MCF 10A (cell line): ENCODE measurements around the gene PAPLN. TPM values are rescaled to one million over a fixed set of nuclear protein-coding genes. Genes with fewer than 3 reads are reported as not detected.

ENCODE experiments used
- BruUV-seq: library from RNA; stranded (reverse); fragments of 400-500 nt; replicated peaks from 2 replicates; lab custom pipeline; 2021; lab: Mats Ljungman, UMichigan
- CTCF ChIA-PET: fragments of 300-600 bp; sonication (Branson Sonifier 250); formaldehyde crosslinking; extraction: SDS; loops from one replicate; lab custom pipeline; 2021; ENCODE audit warnings: antibody characterized with exemption, inconsistent platforms; lab: Yijun Ruan, JAX
- POLR2A ChIA-PET: fragments of 300-600, 350-650 bp; sonication (Branson Sonifier 250); formaldehyde crosslinking; extraction: SDS; loops from one replicate; lab custom pipeline; 2020; ENCODE audit warnings: antibody characterized with exemption, inconsistent platforms; lab: Yijun Ruan, JAX
- DNase-seq: peaks from one replicate; pipeline ENCODE4 v3.0.0-alpha.2; 2018; ENCODE audit not compliant: unreplicated experiment
- H3K27ac Mint-ChIP-seq: one replicate; pipeline ENCODE4 v1.8.0; 2022; ENCODE audit warnings: mild to moderate bottlenecking, low read depth, mixed read lengths; ENCODE audit not compliant: unreplicated experiment
- H3K27me3 Mint-ChIP-seq: one replicate; pipeline ENCODE4 v1.8.0; 2022; ENCODE audit warnings: mixed read lengths; ENCODE audit not compliant: insufficient read depth, unreplicated experiment
- H3K36me3 Mint-ChIP-seq: one replicate; pipeline ENCODE4 v1.8.0; 2022; ENCODE audit warnings: mild to moderate bottlenecking, moderate library complexity, mixed read lengths; ENCODE audit not compliant: insufficient read depth, unreplicated experiment
- H3K4me1 Mint-ChIP-seq: one replicate; pipeline ENCODE4 v1.8.0; 2022; ENCODE audit warnings: mixed read lengths; ENCODE audit not compliant: insufficient read depth, unreplicated experiment
- H3K4me3 Mint-ChIP-seq: one replicate; pipeline ENCODE4 v1.8.0; 2022; ENCODE audit warnings: mild to moderate bottlenecking, moderate library complexity, mixed read lengths; ENCODE audit not compliant: unreplicated experiment
- H3K9me3 Mint-ChIP-seq: one replicate; pipeline ENCODE4 v1.8.0; 2022; ENCODE audit warnings: mixed read lengths; ENCODE audit not compliant: unreplicated experiment
- intact Hi-C: fragments of 100-400 bp; cut with micrococcal nuclease; formaldehyde crosslinking; loops from 2 replicates; pipeline ENCODE4 v1.14.1; 2022
- total RNA-seq: library from RNA; stranded (reverse); gene quantifications from 2 replicates; pipeline ENCODE4 v1.2.3, GENCODE V29; 2022
- TF ChIP-seq, protein P1 (sequence below): fragments of 200-600 bp; IDR thresholded peaks from one replicate; pipeline ENCODE4 v1.8.0; 2022; ENCODE audit warnings: antibody characterized with exemption, mild to moderate bottlenecking; ENCODE audit not compliant: unreplicated experiment

PAPLN gene
- total RNA-seq, 1 experiment from 2014 or later = 2.8 TPM

DNA sequence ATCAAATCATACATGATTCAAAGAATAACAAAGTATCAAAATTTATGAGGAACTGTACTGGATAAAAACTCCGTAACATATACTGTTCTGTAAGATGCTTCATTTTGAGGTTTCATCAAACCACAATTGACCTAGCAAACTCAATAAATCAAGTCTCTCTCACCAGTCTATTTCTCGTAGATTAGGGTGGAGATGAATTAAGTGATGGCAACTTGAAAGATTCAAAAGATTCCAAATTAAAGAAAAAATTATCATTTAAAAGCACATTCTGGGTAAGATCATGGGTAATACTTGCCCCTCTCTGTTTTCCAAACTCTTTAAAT lies 74.4 kb downstream of the PAPLN start:
- Mint-ChIP-seq H3K27ac (peak overlapping the region; percentile 71), H3K4me1 (peaks cover 5% of the 10 kb centered on the region), H3K9me3 (no peaks in the 10 kb centered on the region), H3K4me3 (no peak overlapping the region), H3K27me3 (no peaks in the 10 kb centered on the region), H3K36me3 (peaks cover 6% of the 10 kb centered on the region)
- ChIA-PET POLR2A (interaction anchor here (0.8 to 1.2 kb wide), 2 partner anchors 13 to 215 kb away, joined by 3 to 4 read pairs; no protein-coding TSS in a partner anchor), CTCF (interaction anchor here (1.6 kb wide), 1 partner anchor 16 kb away, joined by 12 read pairs; no protein-coding TSS in a partner anchor)
- intact Hi-C loops = loop anchor here (5.0 kb wide), 1 partner anchor 151 kb away; no protein-coding TSS in a partner anchor
- no TSS peak for BruUV-seq
- TF ChIP-seq, protein P1, sequence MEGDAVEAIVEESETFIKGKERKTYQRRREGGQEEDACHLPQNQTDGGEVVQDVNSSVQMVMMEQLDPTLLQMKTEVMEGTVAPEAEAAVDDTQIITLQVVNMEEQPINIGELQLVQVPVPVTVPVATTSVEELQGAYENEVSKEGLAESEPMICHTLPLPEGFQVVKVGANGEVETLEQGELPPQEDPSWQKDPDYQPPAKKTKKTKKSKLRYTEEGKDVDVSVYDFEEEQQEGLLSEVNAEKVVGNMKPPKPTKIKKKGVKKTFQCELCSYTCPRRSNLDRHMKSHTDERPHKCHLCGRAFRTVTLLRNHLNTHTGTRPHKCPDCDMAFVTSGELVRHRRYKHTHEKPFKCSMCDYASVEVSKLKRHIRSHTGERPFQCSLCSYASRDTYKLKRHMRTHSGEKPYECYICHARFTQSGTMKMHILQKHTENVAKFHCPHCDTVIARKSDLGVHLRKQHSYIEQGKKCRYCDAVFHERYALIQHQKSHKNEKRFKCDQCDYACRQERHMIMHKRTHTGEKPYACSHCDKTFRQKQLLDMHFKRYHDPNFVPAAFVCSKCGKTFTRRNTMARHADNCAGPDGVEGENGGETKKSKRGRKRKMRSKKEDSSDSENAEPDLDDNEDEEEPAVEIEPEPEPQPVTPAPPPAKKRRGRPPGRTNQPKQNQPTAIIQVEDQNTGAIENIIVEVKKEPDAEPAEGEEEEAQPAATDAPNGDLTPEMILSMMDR = no peak
- no peak for DNase-seq

- Mint-ChIP-seq H3K36me3 (no peaks in the 10 kb centered on the region), H3K4me3 (no peak overlapping the region), H3K27me3 (no peaks in the 10 kb centered on the region), H3K9me3 (no peaks in the 10 kb centered on the region), H3K4me1 (peaks cover 5% of the 10 kb centered on the region), H3K27ac (no peak overlapping the region)
- TF ChIP-seq, protein P1 = no peak
- intact Hi-C loops = loop anchor here (5.0 kb wide), 1 partner anchor 150 kb away; no protein-coding TSS in a partner anchor
- ChIA-PET POLR2A (no interaction called here), CTCF (no interaction called here)
- no TSS peak for BruUV-seq
- DNase-seq = no peak
Measured at GRCh38 chr14:73312687-73313086, 75.4 kb downstream of the PAPLN start.

- intact Hi-C loops = loop anchor here (5.0 kb wide), 1 partner anchor 149 kb away; no protein-coding TSS in a partner anchor
- Mint-ChIP-seq H3K4me1 (peaks cover 5% of the 10 kb centered on the region), H3K27ac (no peak overlapping the region), H3K4me3 (no peak overlapping the region), H3K9me3 (no peaks in the 10 kb centered on the region), H3K27me3 (no peaks in the 10 kb centered on the region), H3K36me3 (no peaks in the 10 kb centered on the region)
- DNase-seq = no peak
- BruUV-seq = no TSS peak
- POLR2A ChIA-PET = no interaction called here
- TF ChIP-seq, protein P1 = no peak
- CTCF ChIA-PET = no interaction called here
Measured at GRCh38 chr14:73313151-73313550, 75.8 kb downstream of the PAPLN start.

- intact Hi-C loops = no loop called here
- H3K36me3 Mint-ChIP-seq = peaks cover 5% of the 10 kb centered on the region
- CTCF ChIA-PET = interaction anchor here (1.2 kb wide), 1 partner anchor 37 kb away, joined by 3 read pairs; no protein-coding TSS in a partner anchor
- H3K27me3 Mint-ChIP-seq = no peaks in the 10 kb centered on the region
- H3K9me3 Mint-ChIP-seq = no peaks in the 10 kb centered on the region
- TF ChIP-seq, protein P1 = no peak
- DNase-seq = no peak
- no peak overlapping the region for H3K27ac Mint-ChIP-seq
- BruUV-seq = no TSS peak
- POLR2A ChIA-PET = interaction anchor here (0.6 to 0.7 kb wide), 2 partner anchors 140 to 362 kb away, joined by 3 read pairs; no protein-coding TSS in a partner anchor
- H3K4me1 Mint-ChIP-seq = no peaks in the 10 kb centered on the region
- H3K4me3 Mint-ChIP-seq = no peak overlapping the region
Measured at GRCh38 chr14:73323896-73324399, 86.6 kb downstream of the PAPLN start.

Other genes starting within 250 kb of the PAPLN start
- 13.3 and 17.6 TPM in 2 replicates for gene ZFYVE1, start 210.4 kb upstream of the PAPLN start, total RNA-seq
- gene RBM25, start 179.0 kb upstream of the PAPLN start, total RNA-seq = 106 and 107 TPM in 2 replicates
- 55.1 and 64.5 TPM in 2 replicates for gene PSEN1, start 101.0 kb upstream of the PAPLN start, total RNA-seq
- 81.5 and 88.5 TPM in 2 replicates for gene NUMB, start 221.0 kb downstream of the PAPLN start, total RNA-seq